PC-9 (cell line): ENCODE data around the gene ABHD18. TPM values are rescaled to one million over a fixed set of nuclear protein-coding genes. Genes with fewer than 3 reads are reported as not detected.

Source experiments
- Bru-seq: library from RNA; stranded (reverse); fragments of 400-500 nt; gene quantifications from one replicate; lab custom pipeline; 2021; lab: Mats Ljungman, UMichigan
- BruChase-seq, 2 experiments: library from RNA; stranded (reverse); fragments of 400-500 nt; gene quantifications; one replicate each; lab custom pipeline; 2021; lab: Mats Ljungman, UMichigan
- BruUV-seq: library from RNA; stranded (reverse); fragments of 400-500 nt; replicated peaks from 2 replicates; lab custom pipeline; 2021; lab: Mats Ljungman, UMichigan
- CTCF ChIA-PET: fragments of 300-600 bp; sonication (Branson Sonifier 250); formaldehyde crosslinking; loops from one replicate; lab custom pipeline; 2022; ENCODE audit warnings: antibody characterized with exemption; lab: Charles Lee
- POLR2A ChIA-PET: fragments of 300-600 bp; sonication (Branson Sonifier 250); formaldehyde crosslinking; loops from one replicate; lab custom pipeline; 2022; ENCODE audit warnings: antibody characterized with exemption; ENCODE audit not compliant: unreplicated experiment; lab: Charles Lee
- DNase-seq, 2 experiments: peaks; one replicate each; pipeline versions ENCODE4 v3.0.0 to v3.0.0-alpha.2; 2015 to 2022; ENCODE audit warnings: mixed read lengths in 1 of 2
- H2AFZ ChIP-seq: fragments of 200-600 bp; sonication (generic); 2 replicates; pipeline ENCODE4 v1.8.1; 2017; ENCODE audit warnings: antibody characterized with exemption
- H3F3A ChIP-seq: fragments of 200-600 bp; sonication (generic); 2 replicates; pipeline ENCODE4 v1.8.1; 2017; ENCODE audit warnings: antibody characterized with exemption, mild to moderate bottlenecking, low read depth; ENCODE audit not compliant: insufficient read depth
- H3K27ac ChIP-seq: fragments of 200-600 bp; sonication (generic); 2 replicates; pipeline ENCODE4 v1.6.1; 2016; ENCODE audit warnings: mixed run types
- H3K27me3 ChIP-seq: fragments of 200-600 bp; sonication (generic); 2 replicates; pipeline ENCODE4 v1.6.1; 2016; ENCODE audit warnings: low read depth, mixed run types; ENCODE audit not compliant: insufficient read depth
- H3K36me3 ChIP-seq: fragments of 200-600 bp; sonication (generic); 2 replicates; pipeline ENCODE4 v1.6.1; 2016; ENCODE audit warnings: low read depth, mixed run types
- H3K4me1 ChIP-seq: fragments of 200-600 bp; sonication (generic); replicated peaks from 2 replicates; pipeline ENCODE4 v1.6.1; 2016; ENCODE audit warnings: mixed run types; ENCODE audit not compliant: insufficient read depth
- H3K4me2 ChIP-seq: fragments of 200-600 bp; sonication (generic); 2 replicates; pipeline ENCODE4 v1.6.1; 2017; ENCODE audit warnings: mixed run types
- H3K4me3 ChIP-seq: fragments of 200-600 bp; sonication (generic); 2 replicates; pipeline ENCODE4 v1.6.1; 2016; ENCODE audit warnings: mixed run types
- H3K79me2 ChIP-seq: fragments of 200-600 bp; sonication (generic); 2 replicates; pipeline ENCODE4 v1.6.1; 2017; ENCODE audit warnings: low read depth, mixed run types
- H3K9me2 ChIP-seq: fragments of 200-600 bp; sonication (generic); 2 replicates; pipeline ENCODE4 v1.8.1; 2017; ENCODE audit warnings: mild to moderate bottlenecking; ENCODE audit not compliant: insufficient read depth
- H3K9me3 ChIP-seq: fragments of 200-600 bp; sonication (generic); 2 replicates; pipeline ENCODE4 v1.8.1; 2016; ENCODE audit warnings: low read depth; ENCODE audit not compliant: insufficient read depth
- H4K20me1 ChIP-seq: fragments of 200-600 bp; sonication (generic); 2 replicates; pipeline ENCODE4 v1.8.1; 2017; ENCODE audit not compliant: insufficient read depth
- CTCF ChIP-seq: fragments of 200-600 bp; sonication (generic); conservative IDR thresholded peaks from 2 replicates; pipeline ENCODE4 v1.6.1; 2017; ENCODE audit warnings: mixed run types, antibody characterized with exemption, mild to moderate bottlenecking, moderate library complexity
- EZH2 ChIP-seq: fragments of 200-600 bp; sonication (generic); IDR thresholded peaks from 2 replicates; pipeline ENCODE4 v1.8.0; 2017; ENCODE audit warnings: antibody characterized with exemption, low read depth
- intact Hi-C: fragments of 100-400 bp; cut with micrococcal nuclease; formaldehyde crosslinking; loops from one replicate; pipeline ENCODE4 v1.10.0; 2022; ENCODE audit not compliant: unreplicated experiment
- long read RNA-seq: library from polyadenylated mRNA; stranded (forward); transcript quantifications from one replicate; pipeline ENCODE4 v2.0.0, GENCODE V29; 2022
- total RNA-seq: library from RNA; stranded (reverse); gene quantifications from 2 replicates; pipeline ENCODE4 v1.2.3, GENCODE V29; 2021

Gene ABHD18
- total RNA-seq (10.4 and 12.4 TPM in 2 replicates), Bru-seq, nascent RNA (percentile 68 among the genes with signal in this experiment), BruChase-seq, experiment 1, labeled RNA remaining after a 2-hour chase (percentile 73 among the genes with signal in this experiment), BruChase-seq, experiment 2, labeled RNA remaining after a 6-hour chase (percentile 65 among the genes with signal in this experiment)
- long read RNA-seq, full-length matches to known transcripts = 1 of 10 reads
- long read RNA-seq, partial matches to known transcripts = 6 of 10 reads
- long read RNA-seq, other reads (novel, unspliced or antisense) = 3 of 10 reads

GRCh38 chr4:127965062-127965802 is at the start of gene ABHD18, which contains the start of gene MFSD8:
Gene ABHD18, plus strand, starts transcription at chr4:127965406. Its CDS starts 17,550 bp downstream, at chr4:127982956.
Gene MFSD8, minus strand, starts transcription at chr4:127965173. Its CDS starts 40 bp downstream, at chr4:127965133.
- H3K4me3 ChIP-seq = peak within 1 kb of the TSS; percentile 77
- peak within 1 kb of the TSS; percentile 74 for H3K27ac ChIP-seq
- CTCF ChIA-PET = interaction anchor here (0.6 to 1.2 kb wide), 4 partner anchors 22 to 845 kb away, joined by 3 to 5 read pairs (median 4); partner anchors contain the start of gene JADE1
- BruUV-seq = no TSS peak
- TF ChIP-seq EZH2 (no peak), CTCF (peak; percentile 46; the same call in 1 of the 2 replicates)
- no peaks in the 10 kb centered on the region for H3K9me3 ChIP-seq
- DNase-seq = peak; percentile 90 to 100
- H3K4me2 ChIP-seq = peak within 1 kb of the TSS; percentile 88
- H3K4me1 ChIP-seq = no peaks in the 10 kb centered on the region; the same call in 1 of the 2 replicates
- peaks cover 8% of the 10 kb centered on the region; the same call in 1 of the 2 replicates for H3F3A ChIP-seq
- no peaks in the 10 kb centered on the region for H3K9me2 ChIP-seq
- peaks cover 39% of the 10 kb centered on the region for H3K79me2 ChIP-seq
- POLR2A ChIA-PET = interaction anchor here (0.6 to 1.6 kb wide), 4 partner anchors 28 to 97 kb away, joined by 5 to 13 read pairs (median 10); partner anchors contain the start of gene LARP1B
- H2AFZ ChIP-seq = peak within 1 kb of the TSS; percentile 96
- H4K20me1 ChIP-seq = no peaks in the 10 kb centered on the region
- no peaks in the 10 kb centered on the region for H3K27me3 ChIP-seq
- H3K36me3 ChIP-seq = no peaks in the 10 kb centered on the region
- intact Hi-C loops = loop anchor here (1.0 to 5.0 kb wide), 4 partner anchors 84 to 197 kb away; partner anchors contain the start of genes HSPA4L, LARP1B and PLK4

DNA sequence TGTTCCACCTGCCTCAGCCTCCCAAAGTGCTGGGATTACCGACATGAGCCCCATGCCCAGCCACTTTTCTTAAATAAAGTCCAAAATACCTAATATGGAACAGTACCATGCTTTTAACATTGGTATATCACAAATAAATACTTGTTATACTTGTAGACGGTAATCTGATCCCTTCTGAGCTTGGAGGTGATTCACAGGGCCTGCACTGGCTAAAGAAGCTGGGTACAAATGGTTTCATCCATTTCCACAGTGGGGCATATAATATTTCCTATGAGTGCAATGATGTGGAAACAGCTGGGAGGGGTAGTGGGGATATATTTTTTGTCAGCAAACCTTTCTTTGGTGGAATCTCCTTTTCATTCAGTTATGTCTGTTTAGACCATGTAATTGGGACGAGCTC is 48.7 kb upstream of the ABHD18 start:
- Histone ChIP-seq H3K27ac (no peak overlapping the region), H3K27me3 (no peaks in the 10 kb centered on the region), H3K9me3 (no peaks in the 10 kb centered on the region), H3K9me2 (no peaks in the 10 kb centered on the region), H3F3A (no peaks in the 10 kb centered on the region), H3K36me3 (no peaks in the 10 kb centered on the region), H2AFZ (no peak overlapping the region), H4K20me1 (no peaks in the 10 kb centered on the region), H3K4me2 (no peak overlapping the region), H3K79me2 (no peaks in the 10 kb centered on the region), H3K4me1 (no peaks in the 10 kb centered on the region), H3K4me3 (no peak overlapping the region)
- BruUV-seq = no TSS peak
- CTCF ChIA-PET = no interaction called here
- TF ChIP-seq CTCF = no peak
- no peak for TF ChIP-seq EZH2
- intact Hi-C loops = no loop called here
- DNase-seq = no peak
- POLR2A ChIA-PET = no interaction called here

GRCh38 chr4:127917151-127917550 is 48.1 kb upstream of the ABHD18 start:
- no TSS peak for BruUV-seq
- intact Hi-C loops = no loop called here
- no peaks in the 10 kb centered on the region for H3K79me2 ChIP-seq
- no peaks in the 10 kb centered on the region for H3K36me3 ChIP-seq
- no peak overlapping the region for H3K4me2 ChIP-seq
- H3K4me1 ChIP-seq = no peaks in the 10 kb centered on the region
- DNase-seq = no peak
- no peaks in the 10 kb centered on the region for H3F3A ChIP-seq
- no peaks in the 10 kb centered on the region for H3K9me3 ChIP-seq
- ChIA-PET CTCF (no interaction called here), POLR2A (interaction anchor here (0.6 kb wide), 1 partner anchor 135 kb away, joined by 29 read pairs; the partner anchor contains the start of gene HSPA4L)
- H2AFZ ChIP-seq = no peak overlapping the region
- H3K27me3 ChIP-seq = no peaks in the 10 kb centered on the region
- no peak for TF ChIP-seq EZH2
- no peaks in the 10 kb centered on the region for H3K9me2 ChIP-seq
- H3K4me3 ChIP-seq = no peak overlapping the region
- H4K20me1 ChIP-seq = no peaks in the 10 kb centered on the region
- H3K27ac ChIP-seq = no peak overlapping the region
